ENCODE measurements around the gene GABARAPL2.
A peak's percentile ranks its signal among the peaks of the same experiment; 100 is the strongest.

The GABARAPL2 gene

GRCh38 chr16:75552951-75553350 lies 13.2 kb upstream of the GABARAPL2 start:
- DNase-seq (ENCODE audit: low read depth in 2 of 3, low spot score in 2 of 3), result no peak

GRCh38 chr16:75555213-75555706 lies 10.9 kb upstream of the GABARAPL2 start:
- no peak for DNase-seq (ENCODE audit: low read depth in 2 of 3, low spot score in 2 of 3)

DNA sequence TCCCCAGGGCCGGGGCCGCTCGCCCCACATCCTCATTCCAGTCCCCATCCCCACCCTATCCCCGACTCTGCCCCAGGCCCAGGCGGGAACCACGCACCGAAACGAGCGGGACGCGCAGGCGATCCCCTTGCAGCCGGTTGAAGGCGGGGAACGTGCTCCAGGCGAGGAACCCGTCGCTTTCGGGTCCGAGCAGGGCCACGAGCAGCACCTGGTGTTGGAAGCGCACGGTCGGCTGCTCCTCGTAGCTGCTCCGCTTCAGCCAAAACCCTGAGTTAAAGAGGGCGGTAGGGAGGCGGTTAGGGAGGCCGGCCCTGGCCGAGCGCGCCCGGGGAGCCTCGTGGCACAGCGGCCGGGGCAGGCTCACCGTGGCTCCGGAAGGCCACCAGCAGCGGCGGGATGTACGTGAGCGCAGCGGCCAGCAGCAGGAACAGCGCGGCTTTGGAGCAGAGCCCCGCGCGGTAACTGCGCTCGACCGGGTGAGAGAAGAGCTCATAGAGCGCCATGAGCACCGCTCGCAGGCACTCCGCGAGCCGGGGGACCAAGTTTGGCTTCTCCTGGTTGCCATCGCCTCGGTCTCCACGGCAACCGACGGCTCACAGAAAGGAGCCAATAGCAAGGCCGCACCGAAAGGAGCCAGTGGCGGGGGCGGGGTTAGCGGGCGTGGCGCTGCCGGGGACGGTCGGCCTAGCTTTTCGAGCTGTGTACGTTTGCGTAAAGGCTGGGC lies 10.3 kb upstream of the GABARAPL2 start, which contains the start of gene TMEM231:
Gene TMEM231, minus strand, starts transcription at position 546 of the 724 bp plus-strand sequence. Its CDS starts 43 bp downstream, at position 503.
- DNase-seq (ENCODE audit: low read depth in 2 of 3, low spot score in 2 of 3), result peak; percentile 81 to 85 (median 83)

DNA sequence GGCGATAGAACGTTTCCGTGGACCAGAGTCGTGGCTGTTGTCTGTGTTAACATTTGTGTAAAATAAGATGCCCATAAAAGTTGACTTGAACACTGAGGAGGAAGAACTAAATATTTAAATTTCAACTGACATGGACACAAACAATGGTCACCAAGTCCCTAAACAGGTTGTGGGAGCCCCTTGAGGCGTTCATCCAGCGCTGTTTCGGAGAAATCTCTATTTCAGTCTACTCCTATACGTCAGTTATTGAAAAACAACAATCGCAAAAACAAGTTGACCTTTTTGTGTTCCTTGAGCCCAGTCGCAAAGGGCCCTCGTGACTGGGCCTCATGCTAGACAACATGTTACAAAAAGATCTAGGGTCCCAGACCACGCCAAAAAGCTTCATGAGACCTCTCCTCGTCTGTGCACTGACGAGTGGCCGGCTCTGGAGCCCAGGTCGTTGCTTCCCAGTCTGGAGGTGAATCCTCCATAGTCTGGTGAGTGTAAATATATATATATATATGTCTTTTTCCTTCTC lies 9.7 kb upstream of the GABARAPL2 start:
- DNase-seq (ENCODE audit: low read depth in 2 of 3, low spot score in 2 of 3), result no peak

GRCh38 chr16:75558846-75559401 lies 7.3 kb upstream of the GABARAPL2 start:
- DNase-seq (ENCODE audit: low read depth in 2 of 3, low spot score in 2 of 3), result no peak

DNA sequence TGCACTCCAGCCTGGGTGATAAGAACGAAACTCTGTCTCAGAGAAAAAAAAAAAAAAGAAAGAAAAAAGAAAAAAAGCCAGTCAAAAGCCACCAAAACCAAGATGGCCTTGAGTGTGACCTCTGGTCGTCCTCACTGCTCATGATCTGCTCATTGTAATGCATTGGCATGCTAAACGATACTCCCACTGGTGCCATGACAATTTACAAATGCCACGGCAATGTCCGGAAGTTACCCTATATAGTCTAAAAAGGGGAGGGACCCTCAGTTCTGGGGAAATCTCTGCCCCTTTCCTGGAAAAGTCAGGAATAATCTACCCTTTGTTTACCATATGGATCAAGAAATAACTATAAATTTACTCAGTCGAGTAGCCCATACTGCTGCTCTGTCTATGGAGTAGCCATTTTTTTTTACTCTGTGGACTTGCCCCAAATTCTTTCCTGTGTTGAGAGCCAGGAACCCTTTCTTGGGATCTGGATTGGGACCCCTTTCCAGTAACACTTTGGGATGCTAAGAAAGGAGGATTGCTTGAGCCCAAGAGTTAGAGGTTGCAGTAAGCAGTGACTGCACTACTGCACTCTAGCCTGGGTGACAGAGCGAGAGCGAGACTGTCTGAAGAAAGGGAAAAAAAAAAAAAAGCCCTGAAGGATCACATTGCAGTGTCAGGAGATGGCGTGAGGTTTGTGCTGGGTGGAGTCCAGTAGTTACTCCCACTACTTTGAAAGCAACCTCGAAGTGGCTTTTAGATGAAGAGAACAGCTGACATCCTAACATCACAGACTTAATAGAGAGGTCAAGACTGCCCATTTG lies 6.4 kb upstream of the GABARAPL2 start:
- no peak for DNase-seq (ENCODE audit: low read depth in 2 of 3, low spot score in 2 of 3)

DNA sequence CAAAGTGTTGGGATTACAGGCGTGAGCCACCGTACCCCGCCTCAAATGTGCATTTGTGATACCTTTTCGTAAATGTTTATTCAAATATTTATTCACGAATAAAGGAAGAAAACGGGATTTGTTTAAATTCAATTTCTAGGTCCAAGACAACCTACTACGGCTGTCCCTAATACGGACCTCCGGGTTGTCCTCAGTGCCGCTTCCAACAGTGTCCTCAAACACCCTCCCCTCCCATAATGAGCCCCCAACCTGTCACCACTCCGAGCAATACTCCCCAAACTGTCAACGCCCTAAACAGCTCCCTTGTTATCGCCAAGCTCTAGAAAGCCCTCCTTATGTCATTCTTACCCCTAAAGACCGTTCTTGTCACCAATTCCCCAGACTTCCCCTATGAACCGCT lies 539 bp upstream of the GABARAPL2 start:
- no peak for DNase-seq (ENCODE audit: low read depth in 2 of 3, low spot score in 2 of 3)

GRCh38 chr16:75566758-75567255 lies 628 bp downstream of the GABARAPL2 start:
- DNase-seq (ENCODE audit: low read depth in 2 of 3, low spot score in 2 of 3), result no peak

- no peak for DNase-seq (ENCODE audit: low read depth in 2 of 3, low spot score in 2 of 3)
Measured at GRCh38 chr16:75567911-75568310, 1.7 kb downstream of the GABARAPL2 start.

GRCh38 chr16:75570396-75571065 lies 4.4 kb downstream of the GABARAPL2 start:
- DNase-seq (ENCODE audit: low read depth in 2 of 3, low spot score in 2 of 3), result no peak

- no peak for DNase-seq (ENCODE audit: low read depth in 2 of 3, low spot score in 2 of 3)
Measured at GRCh38 chr16:75572864-75573542, 6.8 kb downstream of the GABARAPL2 start.

- DNase-seq (ENCODE audit: low read depth in 2 of 3, low spot score in 2 of 3), result no peak
Measured at GRCh38 chr16:75573955-75574354, 7.8 kb downstream of the GABARAPL2 start.

DNA sequence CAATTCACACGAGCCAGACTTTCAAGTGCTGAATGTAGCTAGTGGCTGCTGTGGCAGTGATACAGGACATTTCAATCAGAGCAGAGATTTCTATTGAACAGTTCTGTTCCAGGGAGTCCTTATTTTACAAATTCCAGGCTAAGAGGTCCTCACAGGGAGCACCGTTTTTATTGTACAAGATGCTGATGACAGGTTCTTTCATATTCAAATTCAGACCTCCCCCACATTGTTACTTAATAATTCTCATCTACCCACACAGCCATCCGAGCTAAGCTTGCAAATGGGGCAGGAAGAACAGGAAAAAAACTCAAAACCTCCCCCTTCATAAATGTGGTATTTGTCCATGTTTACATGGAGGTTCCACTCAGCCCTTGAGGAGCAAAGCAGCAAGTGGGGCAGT lies 9.8 kb downstream of the GABARAPL2 start:
- DNase-seq (ENCODE audit: low read depth in 2 of 3, low spot score in 2 of 3), result no peak

DNA sequence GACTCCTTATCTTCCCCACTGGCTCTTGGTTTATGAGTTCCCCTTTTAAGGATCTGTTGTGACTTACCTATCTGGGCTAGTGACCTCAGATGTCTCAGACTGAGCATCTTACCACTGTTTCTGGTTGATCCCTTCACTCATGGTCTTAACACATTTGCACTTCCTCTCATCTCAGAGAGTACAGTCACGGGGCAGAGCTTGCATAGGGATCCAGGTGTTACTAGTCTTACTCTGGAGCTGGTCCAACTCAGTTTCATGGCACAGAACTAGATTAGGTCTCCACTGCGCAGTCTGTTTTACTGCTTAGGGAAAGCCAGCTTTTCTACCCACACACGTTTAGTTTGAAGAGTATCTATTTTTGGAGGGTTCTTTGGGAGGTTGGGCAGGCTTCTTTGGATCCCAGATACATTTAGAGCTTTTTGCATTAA lies 10.2 kb downstream of the GABARAPL2 start:
- no peak for DNase-seq (ENCODE audit: low read depth in 2 of 3, low spot score in 2 of 3)

DNA sequence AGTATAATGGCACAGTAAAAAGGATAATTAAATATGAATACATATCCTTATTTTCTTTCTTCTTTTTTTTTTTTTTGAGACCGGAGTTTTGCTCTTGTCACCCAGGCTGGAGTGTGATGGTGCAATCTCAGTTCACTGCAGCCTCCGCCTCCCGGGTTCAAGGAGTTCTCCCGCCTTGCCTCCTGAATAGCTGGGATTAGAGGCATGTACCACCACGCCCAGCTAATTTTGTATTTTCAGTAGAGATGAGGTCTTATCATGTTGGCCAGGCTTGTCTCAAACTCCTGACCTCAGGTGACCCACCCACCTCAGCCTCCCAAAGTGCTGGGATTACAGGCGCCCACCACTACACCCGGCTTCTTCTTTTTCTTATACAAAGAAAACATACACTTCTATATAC lies 12.0 kb downstream of the GABARAPL2 start:
- no peak for DNase-seq (ENCODE audit: low read depth in 2 of 3, low spot score in 2 of 3)

- DNase-seq (ENCODE audit: low read depth in 2 of 3, low spot score in 2 of 3), result no peak
Measured at GRCh38 chr16:75578725-75579124, 12.5 kb downstream of the GABARAPL2 start.

- DNase-seq (ENCODE audit: low read depth in 2 of 3, low spot score in 2 of 3), result no peak
Measured at GRCh38 chr16:75579281-75579834, 13.2 kb downstream of the GABARAPL2 start.

DNA sequence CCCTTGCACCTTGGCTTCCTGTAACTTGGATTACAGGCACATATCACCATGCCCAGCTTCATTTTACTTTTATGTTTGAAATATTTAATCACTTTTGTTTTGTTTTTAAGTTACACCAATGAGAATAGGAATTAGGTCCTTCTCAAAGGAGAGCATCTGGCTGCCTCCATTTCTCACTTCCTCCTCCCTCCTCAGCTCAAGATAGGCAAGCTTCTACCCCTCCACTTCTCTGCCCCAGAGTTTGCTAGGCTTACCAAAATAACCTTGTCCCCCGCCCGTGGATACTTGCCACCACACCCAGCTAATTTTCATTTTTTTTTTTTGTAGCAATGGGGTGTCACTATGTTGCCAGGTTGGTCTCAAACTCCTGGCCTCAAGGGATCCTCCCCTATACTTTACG lies 17.9 kb downstream of the GABARAPL2 start:
- no peak for DNase-seq (ENCODE audit: low read depth in 2 of 3, low spot score in 2 of 3)

GRCh38 chr16:75588716-75589115 lies 22.5 kb downstream of the GABARAPL2 start:
- DNase-seq (ENCODE audit: low read depth in 2 of 3, low spot score in 2 of 3), result no peak

DNA sequence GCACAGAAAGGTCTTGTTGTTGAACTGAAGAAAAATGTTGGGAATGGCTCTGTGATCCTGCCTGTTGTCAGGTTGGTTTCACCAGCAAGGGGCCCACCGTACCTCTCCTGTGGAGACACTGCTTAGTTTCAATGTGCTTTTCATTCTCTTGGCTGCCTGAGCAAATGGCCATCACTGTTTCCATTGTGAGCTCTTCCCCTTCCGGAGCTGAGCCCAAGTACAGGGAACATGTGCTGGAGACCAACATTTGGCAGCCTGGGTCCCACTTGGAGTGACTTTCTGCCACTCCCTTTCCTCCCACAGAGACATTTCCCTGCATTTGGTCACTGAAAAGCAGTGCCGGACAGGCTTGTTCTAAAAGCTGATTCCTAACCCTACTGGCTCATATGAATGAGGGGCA lies 23.1 kb downstream of the GABARAPL2 start:
- DNase-seq (ENCODE audit: low read depth in 2 of 3, low spot score in 2 of 3), result no peak
